HG03139 (cell line): ENCODE results near the gene LPP.

ENCODE experiments used
- ATAC-seq: cut with Tn5 transposase; IDR thresholded peaks from one replicate; pipeline ENCODE4 v1.9.1; 2021; ENCODE audit not compliant: unreplicated experiment

Gene LPP

DNA sequence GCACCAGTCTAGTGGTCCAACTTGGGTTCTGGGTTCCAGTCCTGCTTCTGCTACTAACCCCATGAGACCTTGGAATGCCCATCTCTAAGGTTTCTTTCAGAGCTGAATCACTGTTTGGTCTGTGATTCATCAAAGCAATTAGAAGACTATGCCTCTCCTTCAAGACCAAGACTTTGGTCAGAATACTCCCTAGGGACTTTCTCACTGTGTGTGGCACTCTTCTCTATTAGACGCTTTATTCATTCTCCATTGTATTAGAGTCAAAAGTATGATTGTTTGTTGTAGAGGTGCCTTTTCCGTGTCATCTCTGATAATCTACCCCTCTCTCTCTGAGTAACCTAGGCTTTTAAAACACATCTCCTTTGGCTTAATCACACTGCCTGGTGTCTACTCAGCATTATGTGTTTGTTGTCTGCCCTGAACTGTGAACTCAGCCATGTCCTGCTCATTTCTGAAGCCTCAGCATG lies 90.5 kb downstream of the LPP start:
- no peak for ATAC-seq

DNA sequence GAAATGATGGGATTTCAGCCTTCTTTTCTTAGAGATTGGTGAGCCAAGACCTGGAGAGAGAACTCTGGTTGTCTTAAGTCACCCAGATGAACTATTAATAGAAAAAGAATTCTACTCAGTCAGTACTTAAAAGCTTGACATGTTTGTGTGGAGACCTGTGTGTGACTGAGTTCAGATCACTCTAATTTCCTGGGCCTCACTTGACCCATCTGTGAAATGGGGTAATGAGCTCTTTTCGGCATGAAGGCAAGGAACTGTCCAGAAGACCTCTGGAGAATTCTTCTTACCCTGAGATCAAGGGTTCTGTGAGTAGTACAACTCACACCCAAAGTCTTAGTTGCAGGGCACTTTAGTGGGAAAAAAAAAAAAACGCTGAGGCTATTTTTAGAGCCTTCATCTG lies 92.9 kb downstream of the LPP start:
- no peak for ATAC-seq

DNA sequence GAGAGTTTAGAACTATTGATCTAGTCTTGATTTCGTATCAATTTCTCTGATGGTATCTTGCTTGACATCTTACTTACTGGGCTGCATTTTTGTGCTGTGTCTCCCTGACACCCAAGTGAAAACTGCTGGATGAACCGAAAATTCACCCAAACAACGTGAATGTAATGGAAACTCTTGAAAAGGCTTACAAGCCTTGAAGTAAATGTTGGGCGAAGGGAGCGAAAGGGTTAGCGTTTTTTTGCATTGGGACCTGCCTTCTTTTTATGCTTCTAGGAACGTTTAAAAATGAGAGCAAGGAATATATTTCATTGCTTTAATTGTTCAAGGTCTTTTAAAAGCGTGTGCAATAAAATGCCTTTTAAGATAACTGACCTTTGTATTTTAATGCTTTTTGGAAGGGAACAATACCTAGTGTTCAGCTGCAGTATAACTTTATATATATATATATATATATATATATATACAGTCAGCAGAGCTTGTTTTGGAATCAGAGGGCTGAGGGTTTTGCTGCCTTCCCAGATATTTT lies 94.1 kb downstream of the LPP start:
- no peak for ATAC-seq

DNA sequence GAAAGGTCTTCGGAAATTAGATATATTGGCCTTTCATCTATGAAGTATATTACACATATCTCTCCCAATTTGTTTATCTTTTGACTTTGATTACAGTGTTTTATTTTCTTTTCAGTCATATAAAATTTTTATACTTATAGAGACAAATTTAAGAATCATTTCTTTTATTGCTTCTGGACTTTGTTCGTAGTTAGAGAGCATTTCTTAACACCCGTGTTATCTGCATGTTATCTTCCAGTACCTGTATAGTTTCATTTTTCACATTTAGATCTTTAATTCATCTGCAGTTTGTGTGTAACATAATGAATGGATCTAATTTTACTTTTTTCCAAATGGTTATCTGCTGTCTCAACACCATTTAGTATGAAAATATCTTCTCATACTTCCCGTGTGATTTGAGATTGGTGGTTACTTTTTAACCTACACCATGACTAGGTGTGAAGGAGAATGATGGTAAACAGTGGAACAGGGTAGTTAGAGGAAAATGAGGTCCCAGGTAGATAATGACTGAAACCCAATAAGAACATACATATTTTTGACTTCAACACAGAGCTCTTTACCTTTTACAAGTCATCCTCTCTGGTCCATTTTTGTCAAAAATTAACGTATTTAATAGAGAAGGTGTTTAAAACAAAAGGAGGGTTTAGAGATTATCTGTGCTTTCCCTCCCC lies 99.3 kb downstream of the LPP start:
- ATAC-seq = no peak

DNA sequence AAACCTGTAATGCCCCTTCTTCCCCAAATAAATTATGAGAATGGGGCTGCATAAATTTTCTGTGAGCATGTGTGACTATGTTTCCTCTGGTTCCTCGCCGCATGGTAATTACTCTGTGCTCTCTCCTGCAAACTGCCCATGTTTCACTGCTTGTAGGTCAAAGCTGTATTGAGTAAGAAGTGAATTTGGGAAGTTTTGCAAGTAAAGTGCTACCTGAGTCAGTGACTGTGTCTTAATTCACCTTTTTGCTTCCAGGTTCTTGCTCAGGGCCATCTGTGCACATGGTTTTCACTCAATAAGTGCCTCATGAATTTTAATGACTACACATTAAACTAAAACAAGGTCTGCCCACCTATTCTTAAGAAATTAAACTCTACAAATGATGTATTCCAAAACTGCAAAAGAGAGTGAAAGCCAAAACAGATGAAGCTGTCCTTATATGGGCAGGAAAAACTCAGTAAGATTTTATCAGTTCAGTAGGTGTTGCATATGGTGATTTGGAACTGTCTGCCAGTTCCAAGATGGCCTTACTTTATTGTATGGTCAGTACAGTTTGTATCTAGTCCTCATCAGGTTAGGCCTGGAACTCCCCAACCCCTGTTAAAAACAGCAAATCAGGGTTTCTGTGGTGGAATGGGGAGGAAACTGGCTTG lies 100.0 kb downstream of the LPP start:
- no peak for ATAC-seq

DNA sequence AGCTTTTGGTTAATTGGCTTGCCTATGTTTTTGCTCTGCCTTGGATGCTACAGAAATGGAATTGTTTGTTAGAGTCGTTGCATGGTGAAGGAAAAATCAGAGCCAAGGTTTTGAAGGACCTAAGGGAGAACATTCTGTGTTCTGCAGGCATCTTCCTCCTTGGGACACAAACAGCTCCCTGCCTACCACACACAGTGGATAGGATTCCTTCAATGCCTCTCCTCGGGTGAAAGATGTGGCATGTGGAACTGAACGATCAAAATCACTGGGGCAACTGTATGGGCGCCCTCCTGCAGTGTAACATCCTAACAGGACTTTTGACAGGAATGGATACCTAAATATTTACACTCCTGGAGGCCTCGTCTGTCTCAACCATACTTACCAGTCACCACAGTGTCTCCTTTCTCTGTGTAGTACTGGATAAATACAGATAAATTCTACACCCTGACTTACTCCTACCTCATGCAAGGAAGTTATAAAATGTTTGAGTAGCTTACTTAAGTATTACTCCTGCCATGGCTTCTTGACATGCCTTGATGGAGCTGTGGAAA lies 100.6 kb downstream of the LPP start:
- no peak for ATAC-seq

DNA sequence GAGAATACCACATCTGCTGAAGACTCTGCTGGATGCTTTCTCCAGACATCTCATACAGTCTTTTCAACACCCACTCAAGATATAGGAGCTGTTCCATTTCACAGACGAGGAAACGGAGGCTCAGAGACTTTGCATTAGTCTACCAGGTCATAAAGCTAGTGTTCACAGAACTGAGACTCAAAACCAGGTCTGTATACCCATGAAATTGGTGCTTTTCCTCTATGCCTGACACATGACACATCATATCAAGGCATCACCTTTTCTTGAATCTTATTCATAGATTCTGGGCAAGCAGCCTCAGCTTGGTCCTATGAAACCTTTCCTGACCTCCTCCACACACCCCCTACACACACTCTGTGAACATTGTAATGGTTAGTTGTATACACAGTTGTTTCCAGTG lies 101.2 kb downstream of the LPP start:
- no peak for ATAC-seq

DNA sequence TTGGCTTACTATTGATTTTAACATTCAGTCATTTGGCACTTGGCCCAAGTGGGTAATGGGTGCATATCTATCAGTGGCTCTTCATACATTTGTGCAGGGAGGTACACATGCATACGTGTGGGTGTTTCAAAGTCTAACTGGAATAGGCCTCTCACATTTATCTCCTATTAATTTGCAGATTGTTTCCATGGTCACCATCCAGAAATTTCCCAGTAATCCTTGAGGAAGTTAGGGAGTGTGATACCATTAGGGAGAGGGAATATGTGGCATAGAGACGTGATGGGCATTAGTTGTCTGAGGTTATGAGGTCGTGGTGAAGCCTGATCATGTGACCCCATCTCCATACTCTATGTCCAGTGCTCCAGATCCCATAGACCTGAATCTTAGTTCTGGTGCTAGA lies 102.8 kb downstream of the LPP start:
- no peak for ATAC-seq

DNA sequence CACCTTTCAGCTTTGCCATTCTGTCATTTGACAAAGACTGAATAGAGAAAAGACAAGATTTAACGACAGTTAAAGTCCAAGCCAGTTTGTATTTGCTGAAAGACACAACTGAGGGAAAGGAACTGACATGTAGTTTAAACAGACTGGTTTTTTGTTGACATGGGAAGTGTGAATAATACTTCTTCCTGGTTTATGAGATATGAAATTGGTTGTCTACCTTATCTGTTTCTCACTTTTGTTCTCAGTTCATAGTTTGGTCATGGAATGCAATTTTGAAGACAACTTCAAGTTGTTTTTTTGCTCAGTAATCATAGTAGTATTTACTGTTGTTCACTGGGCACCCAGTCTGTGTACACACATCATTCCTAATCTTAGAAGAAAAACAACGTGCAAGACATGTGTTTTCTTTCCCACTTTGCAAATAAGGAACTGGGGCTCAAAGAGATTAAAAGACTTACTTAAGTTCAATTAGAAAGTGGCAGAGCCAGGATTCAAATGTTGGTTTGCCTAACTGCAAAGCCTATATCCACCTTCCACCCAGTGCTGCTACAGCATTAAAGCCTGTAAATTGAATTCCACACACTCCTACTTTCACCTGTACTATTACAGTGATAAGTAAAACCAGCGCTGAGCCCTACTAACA lies 103.5 kb downstream of the LPP start:
- no peak for ATAC-seq

DNA sequence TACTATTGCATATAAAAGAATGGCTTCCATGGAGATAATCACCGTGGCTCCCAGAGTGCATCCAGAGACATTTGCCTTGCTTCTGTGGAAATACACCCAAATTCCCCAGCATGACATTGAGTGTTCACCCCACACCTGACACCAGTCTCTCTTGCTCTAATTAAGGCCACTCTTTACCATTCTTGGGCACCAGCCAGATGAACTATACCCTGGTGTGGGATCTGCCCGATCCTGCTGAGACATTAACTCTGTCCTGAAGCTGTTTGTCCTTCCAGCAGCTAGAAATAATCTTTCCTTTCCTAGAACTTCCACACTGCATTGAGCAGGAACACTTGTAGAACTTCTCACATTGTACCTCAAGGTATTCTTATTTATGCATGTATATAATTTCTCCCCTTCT lies 105.2 kb downstream of the LPP start:
- no peak for ATAC-seq

DNA sequence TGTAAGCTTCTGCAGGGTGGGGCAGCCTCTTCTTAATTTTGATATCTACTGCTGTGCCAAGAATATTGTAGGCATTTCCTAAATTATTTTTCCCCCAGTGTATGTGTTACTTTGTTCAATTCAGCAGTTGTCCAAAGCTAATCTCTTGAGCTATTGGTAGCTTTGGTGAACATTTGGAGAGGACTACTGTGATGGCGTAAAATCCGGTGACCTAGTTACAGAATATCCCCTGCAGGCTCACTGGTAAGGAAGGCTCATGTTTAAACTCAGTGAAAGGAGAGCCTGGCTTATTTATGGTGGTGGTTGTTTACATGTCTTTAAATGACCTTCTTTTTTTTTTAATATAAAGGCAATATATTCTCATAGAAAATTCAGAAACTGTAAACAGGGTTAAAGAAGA lies 105.6 kb downstream of the LPP start:
- no peak for ATAC-seq

DNA sequence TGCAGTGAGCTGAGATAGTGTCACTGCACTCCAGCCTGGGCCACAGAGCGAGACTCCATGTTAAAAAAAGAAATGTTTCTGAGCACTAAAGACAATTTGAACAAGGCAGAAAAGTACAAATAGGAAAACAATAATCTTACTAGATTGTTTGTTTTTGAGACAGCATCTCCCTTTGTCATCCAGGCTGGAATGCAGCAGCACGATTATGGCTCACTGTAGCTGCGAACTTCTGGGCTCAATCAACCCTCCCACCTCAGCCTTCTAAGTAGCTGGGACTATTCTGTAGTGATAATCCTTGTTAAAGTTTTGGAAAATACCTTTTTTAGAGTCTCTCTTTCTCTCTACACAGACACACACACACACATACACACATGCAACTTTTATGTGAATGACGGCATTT lies 107.1 kb downstream of the LPP start:
- no peak for ATAC-seq

DNA sequence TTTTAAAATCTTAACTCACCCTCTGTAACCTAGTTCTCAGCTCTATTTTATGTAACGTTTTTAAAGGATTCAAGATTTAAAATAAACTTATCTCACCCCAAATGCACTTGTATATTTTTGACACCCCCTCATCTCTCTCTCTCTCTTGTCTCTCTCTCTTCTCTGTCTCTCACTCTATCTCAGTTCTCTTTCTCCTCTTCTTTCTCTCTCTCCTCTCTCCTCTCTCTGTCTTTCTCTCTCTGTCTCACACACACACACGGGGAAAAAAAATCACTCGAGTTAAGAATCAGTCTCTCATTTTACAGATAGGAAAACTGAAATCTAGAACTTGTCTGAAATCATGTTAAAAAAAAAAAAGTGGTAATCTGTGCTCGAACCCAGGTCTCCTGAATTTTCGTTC lies 108.5 kb downstream of the LPP start:
- no peak for ATAC-seq

DNA sequence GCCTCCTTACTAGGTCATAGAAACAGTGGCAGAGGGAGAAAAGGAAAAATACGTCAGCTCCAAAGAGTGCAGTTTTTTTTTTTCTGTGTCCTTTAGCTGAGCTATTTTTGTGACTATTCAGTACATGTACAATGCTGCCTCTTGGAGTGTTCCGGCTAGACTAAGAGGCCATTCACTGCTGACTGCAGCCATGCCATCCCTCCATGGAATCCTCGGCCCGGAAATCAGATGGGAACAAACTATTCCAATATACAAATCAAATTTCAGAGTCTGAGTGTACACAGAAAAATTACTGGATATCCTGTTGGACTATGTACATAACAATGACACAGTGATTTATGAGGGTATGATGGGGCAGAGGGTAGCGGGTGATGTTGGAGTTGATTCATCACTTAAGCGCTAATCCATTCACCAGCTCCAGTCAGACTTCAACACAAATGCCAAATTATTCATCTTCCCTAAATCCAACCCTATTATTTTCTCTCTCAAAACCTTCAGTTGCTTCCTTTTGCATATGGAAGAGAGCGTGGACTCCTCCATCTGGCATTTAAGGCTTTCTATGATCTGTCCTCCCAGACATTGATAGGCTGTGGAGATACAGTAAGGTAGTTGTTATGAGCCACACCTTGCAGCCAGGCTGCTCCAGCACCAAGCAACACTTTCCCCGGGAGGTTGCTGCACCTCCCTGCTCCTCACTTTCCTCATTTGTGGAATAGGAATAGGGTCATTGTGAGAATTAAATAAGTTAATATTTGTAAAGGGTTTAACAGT lies 109.1 kb downstream of the LPP start:
- no peak for ATAC-seq

DNA sequence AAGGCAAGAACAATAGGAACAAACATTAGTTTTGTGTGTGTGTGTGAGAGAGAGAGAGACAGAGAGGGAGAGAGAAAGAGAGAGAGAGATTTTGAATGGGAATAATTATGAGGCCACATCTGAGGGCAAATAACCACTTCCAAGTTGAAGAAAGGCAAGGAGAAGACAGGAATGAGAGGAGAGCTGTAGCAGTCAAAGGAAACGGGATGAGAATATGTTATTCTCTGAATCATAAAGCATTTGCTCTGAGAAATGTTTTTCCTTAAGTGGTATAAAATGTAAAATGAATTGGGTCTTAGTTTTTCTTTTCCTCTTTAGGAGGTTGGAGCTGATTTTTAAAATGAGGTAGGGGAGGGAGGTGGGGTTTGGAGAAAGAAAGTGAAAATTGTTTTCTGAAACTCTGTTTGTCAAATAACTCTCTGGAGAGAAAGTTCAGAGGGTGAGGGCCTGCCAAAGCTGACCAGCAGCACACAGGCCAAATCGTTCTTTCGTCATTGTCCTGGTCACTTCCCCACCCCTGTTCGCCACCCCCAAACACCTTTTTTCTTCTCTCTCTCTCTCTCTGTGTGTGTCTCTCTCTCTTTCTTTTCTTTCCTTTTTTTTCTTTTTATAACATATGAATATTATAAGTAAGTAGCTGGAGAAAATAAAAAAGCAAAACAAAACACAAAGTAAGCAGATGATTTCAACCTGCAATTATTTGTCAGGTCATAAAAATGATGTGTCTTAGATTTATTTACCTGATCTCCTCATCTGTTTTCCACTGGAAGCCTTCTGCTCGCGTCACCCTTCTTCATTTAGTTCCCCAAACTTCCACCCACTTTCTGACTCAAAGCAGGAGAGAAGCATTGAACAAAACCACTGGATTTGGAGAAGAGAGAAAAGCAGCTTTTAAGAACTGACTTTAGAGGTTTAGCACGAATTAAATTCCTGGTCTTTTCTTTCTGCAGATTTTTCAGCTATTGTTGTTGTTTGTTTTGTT lies 110.6 kb downstream of the LPP start:
- ATAC-seq = no peak

DNA sequence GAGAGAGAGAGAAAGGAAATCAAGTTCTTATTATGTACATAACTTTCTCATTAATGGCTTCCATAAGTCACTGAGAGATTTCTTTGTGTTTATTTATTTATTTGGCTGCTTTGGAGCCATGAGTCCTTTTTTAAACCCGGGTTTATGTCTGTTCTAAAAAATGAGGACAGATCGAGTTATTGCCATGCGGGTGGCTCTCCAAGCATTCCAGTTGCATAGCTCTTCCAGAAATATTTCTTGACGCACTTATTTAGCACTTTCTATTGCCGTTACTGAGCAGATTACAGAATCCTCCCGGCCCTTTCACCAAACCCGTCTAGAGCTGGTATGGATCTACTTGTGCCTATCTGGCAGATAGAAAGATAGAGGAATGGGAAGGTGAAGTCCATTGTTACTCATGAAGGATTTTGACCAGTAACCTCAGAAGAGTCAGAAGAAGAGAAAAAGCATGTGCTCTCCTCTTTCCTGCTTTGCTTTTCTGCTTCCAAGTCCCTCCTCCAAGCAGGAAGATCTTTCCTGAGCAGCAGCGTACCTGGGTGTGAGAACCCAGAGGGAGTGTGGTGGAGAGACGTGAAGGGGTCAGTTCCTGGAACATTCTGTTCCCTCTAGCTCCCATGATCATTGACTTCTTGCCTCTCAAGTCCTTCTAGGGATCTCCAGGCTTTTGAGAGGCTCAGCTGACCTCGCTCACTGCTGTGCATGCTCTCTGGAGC lies 112.8 kb downstream of the LPP start:
- ATAC-seq = no peak

DNA sequence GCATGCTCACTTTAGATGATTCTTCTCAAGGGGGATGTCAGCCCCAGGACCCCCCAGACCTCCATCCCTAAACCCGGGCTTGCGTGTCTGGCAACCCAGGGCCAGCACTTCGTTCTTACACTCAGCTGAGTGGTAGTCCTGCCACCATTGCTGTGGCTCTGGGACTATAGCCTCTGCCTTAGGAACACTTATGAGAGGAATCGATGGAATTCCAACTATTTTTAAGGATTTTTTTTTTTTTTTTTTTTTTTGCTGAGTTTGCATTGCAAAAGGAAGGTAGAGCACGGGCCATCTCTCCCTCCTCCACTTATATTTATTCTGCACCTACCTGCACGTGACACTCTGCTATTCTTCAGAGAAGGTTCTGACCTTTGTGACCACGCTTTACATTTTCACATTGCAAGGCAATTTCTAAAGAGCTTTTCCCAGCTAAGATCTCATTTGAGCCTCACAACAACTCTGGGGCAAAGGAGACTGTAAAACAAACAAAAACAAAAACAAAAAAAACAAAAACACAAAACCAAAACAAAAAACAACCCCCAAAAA lies 113.9 kb downstream of the LPP start:
- no peak for ATAC-seq

DNA sequence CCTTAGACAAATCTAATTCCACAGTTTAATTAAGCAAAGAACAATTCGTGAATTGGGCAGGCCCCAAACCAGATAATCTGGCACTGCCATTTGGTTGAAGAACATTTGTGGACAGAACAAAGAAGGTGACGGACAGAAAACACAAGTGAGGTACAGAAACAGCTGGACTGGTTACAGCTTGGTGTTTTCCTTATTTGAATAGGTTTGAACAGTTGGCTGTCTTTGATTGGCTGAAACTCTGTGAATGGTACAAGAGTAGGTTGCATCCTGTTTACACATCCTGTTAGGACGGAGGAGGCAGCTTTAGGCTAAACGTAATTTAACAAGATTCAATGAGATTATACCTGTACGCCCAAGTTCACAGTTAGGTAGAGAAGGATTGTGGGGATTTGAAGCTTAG lies 114.4 kb downstream of the LPP start:
- no peak for ATAC-seq

DNA sequence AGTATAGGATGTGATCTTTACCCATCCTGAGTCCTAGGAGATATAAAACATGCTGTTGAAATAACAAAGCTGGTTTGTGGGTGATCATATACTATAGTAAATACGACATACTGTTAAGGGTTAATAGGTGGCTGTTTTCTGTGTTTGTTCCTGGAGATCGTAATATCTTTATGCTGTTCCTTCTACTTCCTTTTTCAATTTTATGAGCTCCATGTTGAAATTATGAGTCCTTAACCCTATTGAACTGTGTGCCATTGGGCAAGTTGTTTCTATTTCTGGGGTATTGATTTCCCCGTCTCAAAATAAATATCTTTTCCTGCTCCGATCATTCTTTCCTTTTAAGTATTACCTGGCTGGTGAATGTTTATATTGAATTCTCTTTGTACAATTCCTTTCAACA lies 115.1 kb downstream of the LPP start:
- ATAC-seq = no peak
